ENCODE results near the gene TSPAN14. TPM values are rescaled to one million over a fixed set of nuclear protein-coding genes. Genes with fewer than 3 reads are reported as not detected.

TSPAN14 gene
- total RNA-seq, 2 experiments from 2014 or later: 17.0 to 33.4 TPM

DNA sequence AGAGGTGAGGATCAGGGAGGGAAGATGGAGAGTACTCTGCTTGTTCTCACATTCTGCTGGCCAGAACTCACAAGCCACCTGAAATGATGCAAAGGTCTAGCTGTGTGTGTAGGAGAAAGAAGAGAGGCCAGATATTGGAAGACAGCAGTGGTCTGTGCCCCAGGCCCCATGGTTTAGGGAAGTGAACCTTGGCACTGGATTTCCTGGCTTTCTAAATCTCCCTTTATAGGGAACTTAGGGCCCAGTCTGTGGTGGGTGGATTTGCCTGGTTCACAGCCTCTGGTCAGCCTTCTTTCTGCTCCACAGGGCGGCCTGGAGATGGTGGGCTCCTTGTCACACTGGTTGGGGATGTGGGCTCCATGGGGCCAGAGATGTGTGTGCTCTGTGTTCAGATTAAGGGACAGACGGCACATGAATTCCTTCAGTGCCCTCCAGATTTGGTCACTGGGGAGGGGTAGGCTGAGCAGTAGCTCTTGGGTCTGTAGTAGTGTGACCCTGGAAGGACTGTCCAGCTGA lies 74.1 kb downstream of the TSPAN14 start:
- no TSS peak for BruUV-seq (replicated peaks)
- CTCF ChIA-PET (ENCODE audit: unreplicated experiment): no interaction called here

DNA sequence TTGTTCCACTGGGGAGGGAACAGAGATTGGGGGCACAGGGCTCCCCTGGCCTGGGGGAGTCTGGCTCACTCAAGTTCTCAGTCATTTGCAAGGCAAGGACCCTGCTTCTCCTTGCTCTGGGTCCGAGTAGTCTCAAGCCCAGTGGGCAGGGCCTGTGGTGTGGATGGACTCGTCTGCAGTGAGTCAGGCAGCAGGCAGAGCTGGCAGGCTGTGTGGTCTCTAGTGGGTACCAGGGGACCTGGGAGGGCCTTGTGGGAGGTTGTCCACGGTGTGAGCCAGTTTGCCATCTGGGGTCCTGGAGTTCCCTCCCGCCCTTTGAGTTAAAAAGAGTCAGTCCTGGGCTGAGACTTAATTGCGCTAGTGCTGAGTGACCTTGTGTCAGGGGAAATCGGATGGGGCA lies 74.8 kb downstream of the TSPAN14 start:
- H2AFZ ChIP-seq (ENCODE audit: low read length): no peak overlapping the region
- H3K27ac ChIP-seq (ENCODE audit: low read depth, low read length, poor library complexity, severe bottlenecking): no peak overlapping the region
- no peak overlapping the region for H3K4me3 ChIP-seq (ENCODE audit: low read depth, low read length, poor library complexity, severe bottlenecking)
- CTCF ChIA-PET (ENCODE audit: unreplicated experiment): no interaction called here
- no peaks in the 10 kb centered on the region for H3K79me2 ChIP-seq (ENCODE audit: insufficient read depth, low read depth, low read length)
- no peak for DNase-seq (ENCODE audit: low spot score)
- H4K20me1 ChIP-seq (ENCODE audit: insufficient read depth, low read length): no peaks in the 10 kb centered on the region
- TF ChIP-seq EZH2phosphoT487 (IDR thresholded peaks at IDR 0.05; ENCODE audit: borderline replicate concordance, low read depth, low read length): no peak
- TF ChIP-seq, protein P1, sequence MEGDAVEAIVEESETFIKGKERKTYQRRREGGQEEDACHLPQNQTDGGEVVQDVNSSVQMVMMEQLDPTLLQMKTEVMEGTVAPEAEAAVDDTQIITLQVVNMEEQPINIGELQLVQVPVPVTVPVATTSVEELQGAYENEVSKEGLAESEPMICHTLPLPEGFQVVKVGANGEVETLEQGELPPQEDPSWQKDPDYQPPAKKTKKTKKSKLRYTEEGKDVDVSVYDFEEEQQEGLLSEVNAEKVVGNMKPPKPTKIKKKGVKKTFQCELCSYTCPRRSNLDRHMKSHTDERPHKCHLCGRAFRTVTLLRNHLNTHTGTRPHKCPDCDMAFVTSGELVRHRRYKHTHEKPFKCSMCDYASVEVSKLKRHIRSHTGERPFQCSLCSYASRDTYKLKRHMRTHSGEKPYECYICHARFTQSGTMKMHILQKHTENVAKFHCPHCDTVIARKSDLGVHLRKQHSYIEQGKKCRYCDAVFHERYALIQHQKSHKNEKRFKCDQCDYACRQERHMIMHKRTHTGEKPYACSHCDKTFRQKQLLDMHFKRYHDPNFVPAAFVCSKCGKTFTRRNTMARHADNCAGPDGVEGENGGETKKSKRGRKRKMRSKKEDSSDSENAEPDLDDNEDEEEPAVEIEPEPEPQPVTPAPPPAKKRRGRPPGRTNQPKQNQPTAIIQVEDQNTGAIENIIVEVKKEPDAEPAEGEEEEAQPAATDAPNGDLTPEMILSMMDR (conservative IDR thresholded peaks at IDR 0.05; ENCODE audit: low read length): no peak
- H3K4me1 ChIP-seq (ENCODE audit: insufficient read depth, low read length, poor library complexity, severe bottlenecking): no peaks in the 10 kb centered on the region
- no peaks in the 10 kb centered on the region for H3K36me3 ChIP-seq (ENCODE audit: insufficient read depth, low read length)
- no peaks in the 10 kb centered on the region for H3K9me3 ChIP-seq (ENCODE audit: low read length)
- H3K4me2 ChIP-seq (ENCODE audit: low read length): no peak overlapping the region
- no TSS peak for BruUV-seq (replicated peaks)
- intact Hi-C loops (cut with micrococcal nuclease; ENCODE audit: unreplicated experiment): no loop called here
- no peaks in the 10 kb centered on the region for H3K9me2 ChIP-seq (ENCODE audit: insufficient read depth, low read length)
- POLR2A ChIA-PET: no interaction called here

More for the DNA sequence above, 74.1 kb downstream of the TSPAN14 start:
- no peaks in the 10 kb centered on the region for H3K9me2 ChIP-seq (ENCODE audit: insufficient read depth, low read length)
- no peaks in the 10 kb centered on the region for H3K36me3 ChIP-seq (ENCODE audit: insufficient read depth, low read length)
- intact Hi-C loops (cut with micrococcal nuclease; ENCODE audit: unreplicated experiment): no loop called here
- no peaks in the 10 kb centered on the region for H4K20me1 ChIP-seq (ENCODE audit: insufficient read depth, low read length)
- POLR2A ChIA-PET: no interaction called here
- H3K27ac ChIP-seq (ENCODE audit: low read depth, low read length, poor library complexity, severe bottlenecking): no peak overlapping the region
- H3K4me3 ChIP-seq (ENCODE audit: low read depth, low read length, poor library complexity, severe bottlenecking): no peak overlapping the region
- no peak overlapping the region for H2AFZ ChIP-seq (ENCODE audit: low read length)
- H3K9me3 ChIP-seq (ENCODE audit: low read length): no peaks in the 10 kb centered on the region
- H3K4me1 ChIP-seq (ENCODE audit: insufficient read depth, low read length, poor library complexity, severe bottlenecking): no peaks in the 10 kb centered on the region
- no peak for DNase-seq (ENCODE audit: low spot score)
- no peak for TF ChIP-seq EZH2phosphoT487 (IDR thresholded peaks at IDR 0.05; ENCODE audit: borderline replicate concordance, low read depth, low read length)
- TF ChIP-seq, protein P1 (conservative IDR thresholded peaks at IDR 0.05; ENCODE audit: low read length): no peak
- H3K79me2 ChIP-seq (ENCODE audit: insufficient read depth, low read depth, low read length): no peaks in the 10 kb centered on the region
- H3K4me2 ChIP-seq (ENCODE audit: low read length): no peak overlapping the region

DNA sequence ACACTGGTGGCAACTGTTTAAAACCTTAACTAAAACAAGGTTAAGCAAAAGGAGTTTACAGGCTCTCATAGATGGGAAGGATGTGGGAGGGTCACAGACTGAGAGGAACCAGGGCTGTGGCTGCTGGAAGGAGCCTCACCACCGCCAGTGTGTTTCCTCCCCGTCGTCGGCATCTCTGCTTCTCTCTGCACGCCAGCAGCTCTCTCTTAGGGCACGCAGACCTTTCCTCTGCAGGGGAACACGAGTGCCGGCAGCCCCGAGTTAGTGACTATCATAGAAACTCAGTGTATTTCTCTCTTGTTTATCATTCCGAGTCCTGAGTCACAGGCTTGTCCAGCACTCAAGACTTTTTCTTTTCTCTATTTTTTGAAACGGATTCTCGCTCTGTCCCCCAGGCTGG lies 75.5 kb downstream of the TSPAN14 start:
- BruUV-seq (replicated peaks): no TSS peak
- intact Hi-C loops (cut with micrococcal nuclease; ENCODE audit: unreplicated experiment): no loop called here

More for the DNA sequence above, 75.5 kb downstream of the TSPAN14 start:
- ChIA-PET CTCF (ENCODE audit: unreplicated experiment) (no interaction called here), POLR2A (no interaction called here)
- Histone ChIP-seq H2AFZ (ENCODE audit: low read length) (no peak overlapping the region), H3K36me3 (ENCODE audit: insufficient read depth, low read length) (no peaks in the 10 kb centered on the region), H3K27ac (ENCODE audit: low read depth, low read length, poor library complexity, severe bottlenecking) (no peak overlapping the region), H3K9me3 (ENCODE audit: low read length) (no peaks in the 10 kb centered on the region), H3K9me2 (ENCODE audit: insufficient read depth, low read length) (no peaks in the 10 kb centered on the region), H3K4me3 (ENCODE audit: low read depth, low read length, poor library complexity, severe bottlenecking) (no peak overlapping the region), H3K79me2 (ENCODE audit: insufficient read depth, low read depth, low read length) (no peaks in the 10 kb centered on the region), H3K4me2 (ENCODE audit: low read length) (no peak overlapping the region), H4K20me1 (ENCODE audit: insufficient read depth, low read length) (no peaks in the 10 kb centered on the region), H3K4me1 (ENCODE audit: insufficient read depth, low read length, poor library complexity, severe bottlenecking) (no peaks in the 10 kb centered on the region)
- DNase-seq (ENCODE audit: low spot score): no peak
- TF ChIP-seq EZH2phosphoT487 (IDR thresholded peaks at IDR 0.05; ENCODE audit: borderline replicate concordance, low read depth, low read length): no peak
- TF ChIP-seq, protein P1 (conservative IDR thresholded peaks at IDR 0.05; ENCODE audit: low read length): no peak
